ENCODE data around the gene BNIP1.

DNA sequence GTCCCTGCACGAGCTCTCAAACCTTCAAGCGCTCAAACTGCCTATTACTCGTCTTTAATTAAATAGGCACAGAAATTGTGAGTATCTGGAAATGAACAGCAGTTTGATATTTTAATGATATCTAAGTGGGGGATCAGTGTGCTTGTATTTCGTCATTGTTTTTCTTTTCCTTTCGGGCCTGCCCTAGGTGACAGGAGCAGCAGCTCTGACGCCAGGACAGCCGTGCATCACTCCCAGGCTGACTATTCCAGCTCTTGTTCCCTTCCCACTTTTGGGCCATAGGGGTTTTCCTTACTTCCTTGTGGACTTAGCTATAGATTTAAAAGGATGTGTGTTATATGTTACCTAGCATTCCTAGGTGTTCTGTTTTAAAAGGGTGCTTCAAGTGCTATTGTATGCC lies 9.5 kb downstream of the BNIP1 start:
- no peak for TF ChIP-seq CTCF (IDR thresholded peaks at IDR 0.05; ENCODE audit: borderline replicate concordance, extremely low read depth, low read length, poor library complexity, severe bottlenecking)
- no peak for TF ChIP-seq EZH2 (IDR thresholded peaks at IDR 0.05; ENCODE audit: borderline replicate concordance, low read depth, low read length, severe bottlenecking)
